Mesodermal cell (in vitro differentiated cells): ENCODE data around the gene SCN7A.

ENCODE experiments used
- H3K27ac ChIP-seq: 2 replicates; pipeline ENCODE4 v1.7.0; 2013; ENCODE audit warnings: mild to moderate bottlenecking, low read depth, low read length, moderate library complexity; ENCODE audit not compliant: severe bottlenecking
- H3K36me3 ChIP-seq: 2 replicates; pipeline ENCODE4 v1.7.1; 2013; ENCODE audit warnings: mild to moderate bottlenecking, low read length, moderate library complexity; ENCODE audit not compliant: control insufficient read depth, insufficient read depth
- H3K4me1 ChIP-seq: one replicate; pipeline ENCODE4 v1.7.1; 2013; ENCODE audit warnings: mild to moderate bottlenecking, low read length; ENCODE audit not compliant: insufficient read depth, control insufficient read depth, poor library complexity, severe bottlenecking
- H3K4me3 ChIP-seq: 2 replicates; pipeline ENCODE4 v1.7.0; 2013; ENCODE audit warnings: low read length, control low read depth, mild to moderate bottlenecking; ENCODE audit not compliant: insufficient read depth, poor library complexity, severe bottlenecking; ENCODE audit errors: extremely low read depth
- H3K9me3 ChIP-seq: 2 replicates; pipeline ENCODE4 v1.7.1; 2013; ENCODE audit warnings: mild to moderate bottlenecking, low read length, moderate library complexity; ENCODE audit not compliant: control insufficient read depth
- WGBS, 2 experiments: methylation state at CpG; one replicate each; pipeline ENCODE4 v1.1.5; 2013; ENCODE audit warnings: missing lambda C conversion rate in 2 of 2; ENCODE audit not compliant: insufficient coverage in 2 of 2; 5-methylcytosine and 5-hydroxymethylcytosine counted together

Gene SCN7A

DNA sequence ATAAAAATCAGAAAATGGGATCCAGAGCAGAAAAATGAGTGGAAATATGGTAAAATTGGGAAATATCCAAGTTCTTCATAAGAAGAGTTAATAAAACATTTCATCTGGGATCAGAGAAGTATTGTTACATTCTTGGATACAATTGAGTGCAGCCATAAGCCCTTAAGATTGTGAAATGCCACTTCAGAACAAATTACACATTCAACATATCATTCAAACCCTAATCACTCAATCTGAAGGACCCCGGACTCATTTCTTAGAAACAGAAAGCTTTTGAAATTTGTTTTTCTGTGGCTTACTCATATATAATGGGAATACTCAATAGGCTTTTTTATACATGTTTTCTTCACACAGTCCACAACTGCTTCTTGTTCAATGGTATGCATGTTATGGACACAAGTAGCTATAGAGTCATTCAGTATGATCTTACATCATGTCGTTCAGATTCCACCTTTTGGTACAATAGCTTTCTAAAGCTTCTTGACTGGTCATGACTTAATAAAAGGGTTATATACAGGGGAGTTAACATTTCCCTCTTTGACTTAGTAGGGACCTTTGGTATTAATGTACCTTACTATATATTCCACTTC is 39.9 kb downstream of the SCN7A start:
- no peaks in the 10 kb centered on the region for H3K36me3 ChIP-seq
- no peak overlapping the region for H3K4me3 ChIP-seq
- H3K27ac ChIP-seq = no peak overlapping the region
- H3K9me3 ChIP-seq = no peaks in the 10 kb centered on the region
- WGBS, 2 experiments = no CpG with 5 or more reads among the region's 2 CpGs
- no peaks in the 10 kb centered on the region for H3K4me1 ChIP-seq

DNA sequence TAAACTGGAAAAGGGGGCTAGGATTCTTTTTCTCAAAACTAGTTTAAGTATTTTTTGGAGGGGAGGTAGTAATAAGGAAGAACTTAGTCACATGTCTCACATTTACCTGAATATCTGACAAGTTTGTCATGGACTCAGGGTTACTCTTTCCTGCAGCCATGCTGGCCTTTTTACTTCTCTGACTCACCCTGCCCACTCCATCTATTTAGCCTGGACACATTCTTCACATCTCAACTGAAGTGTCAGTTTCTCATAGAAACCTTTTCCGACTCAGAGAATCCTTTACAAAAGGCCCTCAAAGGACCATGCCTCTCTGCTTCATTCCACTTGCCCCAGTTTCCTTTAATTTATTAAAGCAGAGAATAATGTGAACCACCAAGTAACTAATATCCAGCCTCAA is 42.6 kb downstream of the SCN7A start:
- no peaks in the 10 kb centered on the region for H3K36me3 ChIP-seq
- WGBS, 2 experiments = 60% methylated on average over 1 of the region's 1 CpG; no CpG with 5 or more reads in 1 of the 2 experiments

DNA sequence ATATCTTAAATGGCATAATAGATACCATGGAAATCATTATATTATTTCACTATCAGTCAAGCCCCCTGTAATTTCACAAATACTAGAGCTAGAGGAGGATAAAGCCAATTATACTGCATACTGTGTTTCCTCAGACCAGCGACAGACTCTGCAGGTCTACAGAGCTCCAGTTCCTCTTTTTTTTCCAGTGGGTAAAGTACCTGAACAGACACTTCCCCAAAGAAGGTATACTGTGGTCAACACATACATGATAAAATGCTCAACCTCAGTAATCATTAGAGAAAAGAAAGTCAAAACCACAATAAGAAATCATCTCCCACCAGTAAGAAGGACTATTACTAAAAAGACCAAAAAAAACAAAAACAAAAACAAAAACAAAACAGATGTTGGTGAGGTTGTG is 44.6 kb downstream of the SCN7A start:
- H3K36me3 ChIP-seq = no peaks in the 10 kb centered on the region
- no peak overlapping the region for H3K4me3 ChIP-seq
- H3K4me1 ChIP-seq = no peaks in the 10 kb centered on the region
- 83 to 86% methylated on average over 1 of the region's 1 CpG for WGBS, 2 experiments
- no peak overlapping the region for H3K27ac ChIP-seq
- no peaks in the 10 kb centered on the region for H3K9me3 ChIP-seq

More for the DNA sequence above, 42.6 kb downstream of the SCN7A start:
- H3K4me1 ChIP-seq = no peaks in the 10 kb centered on the region
- H3K27ac ChIP-seq = no peak overlapping the region
- no peak overlapping the region for H3K4me3 ChIP-seq
- no peaks in the 10 kb centered on the region for H3K9me3 ChIP-seq

DNA sequence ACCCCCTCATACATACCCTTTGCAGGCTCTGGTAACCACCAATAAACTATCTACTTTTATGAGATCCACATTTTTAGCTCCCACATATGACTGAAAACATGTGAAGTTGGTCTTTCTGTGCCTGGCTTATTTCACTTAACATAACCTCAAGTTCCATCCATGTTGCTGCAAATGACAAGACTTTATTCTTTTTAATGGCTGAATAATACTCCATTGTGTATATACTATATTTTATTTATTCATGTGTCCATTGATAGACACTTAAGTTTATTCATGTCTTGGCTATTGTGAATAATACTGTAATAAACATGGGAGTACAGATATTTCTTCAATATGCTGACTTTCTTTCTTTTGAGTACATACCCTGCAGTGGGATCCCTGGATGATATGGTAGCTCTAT is 45.9 kb downstream of the SCN7A start:
- H3K9me3 ChIP-seq = no peaks in the 10 kb centered on the region
- no peaks in the 10 kb centered on the region for H3K36me3 ChIP-seq
- no peak overlapping the region for H3K27ac ChIP-seq
- H3K4me1 ChIP-seq = no peaks in the 10 kb centered on the region
- H3K4me3 ChIP-seq = no peak overlapping the region

DNA sequence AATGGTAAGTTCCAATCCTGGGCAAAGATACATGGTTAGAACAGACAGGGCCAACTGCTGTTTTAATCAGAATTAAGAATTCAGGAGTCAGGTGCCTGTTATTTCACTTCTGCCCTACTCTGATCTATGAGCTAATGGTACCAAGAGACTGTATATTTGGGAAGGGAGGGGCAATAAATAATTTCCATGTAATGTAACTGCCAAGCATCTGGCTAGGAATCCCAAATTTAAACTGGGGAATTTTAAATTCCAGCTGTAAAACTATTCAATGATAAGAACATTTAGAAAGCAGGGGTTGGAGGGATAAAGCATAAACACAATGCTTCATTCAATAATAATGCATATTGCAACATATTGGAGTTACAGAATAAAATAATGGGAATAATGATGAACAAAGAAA is 49.7 kb downstream of the SCN7A start:
- no peaks in the 10 kb centered on the region for H3K36me3 ChIP-seq
- no peak overlapping the region for H3K4me3 ChIP-seq
- H3K4me1 ChIP-seq = no peaks in the 10 kb centered on the region
- H3K27ac ChIP-seq = no peak overlapping the region
- no peaks in the 10 kb centered on the region for H3K9me3 ChIP-seq

DNA sequence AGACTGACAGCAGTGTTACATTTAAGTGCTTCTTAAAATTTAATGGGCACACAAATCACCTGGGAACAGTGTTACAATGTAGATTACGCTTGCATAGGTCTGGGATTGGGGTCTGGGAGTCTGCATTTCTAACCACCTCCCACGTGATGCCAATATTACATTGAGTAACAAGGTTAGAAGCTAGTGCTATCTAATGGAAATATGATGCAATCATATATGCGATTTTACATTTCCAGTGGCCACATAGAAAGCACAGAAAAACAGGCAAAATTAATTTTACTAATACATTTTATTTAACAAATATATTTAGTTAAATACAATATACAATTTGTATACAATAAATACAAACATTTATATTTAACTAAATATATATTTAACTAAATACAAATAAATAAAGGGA is 53.7 kb downstream of the SCN7A start:
- no CpG with 5 or more reads among the region's 3 CpGs for WGBS, 2 experiments
- H3K27ac ChIP-seq = no peak overlapping the region
- no peaks in the 10 kb centered on the region for H3K9me3 ChIP-seq
- no peak overlapping the region for H3K4me3 ChIP-seq
- no peaks in the 10 kb centered on the region for H3K4me1 ChIP-seq
- H3K36me3 ChIP-seq = no peaks in the 10 kb centered on the region

DNA sequence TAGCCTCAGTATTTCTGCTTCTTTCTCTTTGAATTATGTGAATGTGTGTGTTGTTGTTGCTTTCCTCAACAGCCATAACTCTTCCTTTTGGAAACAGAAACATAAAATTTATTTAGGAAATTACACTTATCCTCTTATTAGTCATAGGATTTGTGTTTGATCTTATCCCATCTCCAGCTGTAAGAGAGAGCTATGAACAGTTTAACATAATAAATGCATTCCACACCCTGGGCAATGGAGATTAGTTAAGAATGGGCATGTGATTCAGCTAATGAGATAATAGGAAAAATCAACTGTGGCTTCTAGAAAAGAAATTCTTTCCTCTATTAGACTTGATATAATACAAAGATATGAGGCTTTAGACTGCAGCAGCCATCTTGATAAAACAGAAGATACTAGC is 55.0 kb downstream of the SCN7A start:
- no peaks in the 10 kb centered on the region for H3K9me3 ChIP-seq
- H3K4me1 ChIP-seq = no peaks in the 10 kb centered on the region
- no peaks in the 10 kb centered on the region for H3K36me3 ChIP-seq
- no peak overlapping the region for H3K4me3 ChIP-seq
- H3K27ac ChIP-seq = no peak overlapping the region

DNA sequence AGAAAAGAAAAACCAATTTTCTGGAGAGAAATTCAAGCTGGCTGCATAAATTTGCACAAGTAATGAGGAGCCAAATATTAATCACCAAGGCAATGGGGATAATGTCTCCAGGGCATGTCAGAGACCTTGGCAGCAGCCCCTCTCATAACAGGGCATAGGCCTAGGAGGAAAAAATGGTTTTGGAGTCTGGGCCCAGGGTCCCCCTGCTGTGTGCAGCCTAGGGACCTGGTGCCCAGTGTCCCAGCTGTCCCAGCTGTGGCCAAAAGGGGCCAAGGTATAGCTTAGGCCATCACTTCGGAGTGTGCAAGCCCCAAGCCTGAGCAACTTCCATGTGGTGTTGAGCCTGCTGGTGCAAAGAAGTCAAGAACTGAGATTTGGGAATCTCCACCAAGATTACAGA is 57.1 kb downstream of the SCN7A start:
- Histone ChIP-seq H3K27ac (no peak overlapping the region), H3K9me3 (no peaks in the 10 kb centered on the region), H3K36me3 (no peaks in the 10 kb centered on the region), H3K4me1 (no peaks in the 10 kb centered on the region), H3K4me3 (no peak overlapping the region)
- WGBS, 2 experiments = 71% methylated on average over 1 of the region's 1 CpG; no CpG with 5 or more reads in 1 of the 2 experiments

DNA sequence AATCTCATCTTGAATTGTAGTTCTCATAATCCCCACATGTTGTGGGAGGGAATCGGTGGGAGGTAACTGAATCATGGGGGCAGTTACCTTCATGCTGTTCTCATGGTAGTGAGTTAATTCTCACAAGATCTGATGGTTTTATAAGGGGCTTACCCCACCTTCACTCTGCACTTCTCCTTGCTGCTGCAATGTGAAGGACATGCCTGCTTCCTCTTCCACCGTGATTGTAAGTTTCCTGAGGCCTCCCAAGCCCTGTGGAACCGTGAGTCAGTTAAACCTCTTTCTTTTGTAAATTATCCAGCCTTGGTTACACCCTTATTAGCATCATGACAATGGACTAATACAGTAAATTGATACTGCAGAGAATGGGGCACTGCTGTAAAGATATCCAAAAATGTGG is 57.9 kb downstream of the SCN7A start:
- 40 to 44% methylated on average over 1 to 2 of the region's 3 CpGs for WGBS, 2 experiments
- Histone ChIP-seq H3K4me3 (no peak overlapping the region), H3K4me1 (no peaks in the 10 kb centered on the region), H3K36me3 (no peaks in the 10 kb centered on the region), H3K9me3 (no peaks in the 10 kb centered on the region), H3K27ac (no peak overlapping the region)

DNA sequence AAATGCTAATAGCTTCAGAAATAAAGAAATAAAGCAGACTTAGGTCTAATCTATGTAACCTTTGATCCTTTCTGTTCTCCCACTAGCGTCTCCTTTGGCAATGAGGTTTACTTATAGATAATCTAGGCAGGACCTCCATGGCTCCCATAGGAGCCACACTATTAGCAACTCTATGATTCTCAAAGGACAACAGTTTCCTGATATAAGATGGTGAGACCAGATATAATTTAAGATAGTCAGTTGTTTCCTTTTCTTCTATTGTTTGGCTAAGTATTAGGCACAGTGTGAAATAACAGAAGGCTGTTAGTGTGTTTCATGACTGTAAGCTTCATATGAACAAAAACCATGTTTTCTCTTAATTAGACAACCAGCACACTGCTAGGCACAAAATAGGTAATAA is 59.6 kb downstream of the SCN7A start:
- WGBS, 2 experiments = no CpG with 5 or more reads among the region's 1 CpG

DNA sequence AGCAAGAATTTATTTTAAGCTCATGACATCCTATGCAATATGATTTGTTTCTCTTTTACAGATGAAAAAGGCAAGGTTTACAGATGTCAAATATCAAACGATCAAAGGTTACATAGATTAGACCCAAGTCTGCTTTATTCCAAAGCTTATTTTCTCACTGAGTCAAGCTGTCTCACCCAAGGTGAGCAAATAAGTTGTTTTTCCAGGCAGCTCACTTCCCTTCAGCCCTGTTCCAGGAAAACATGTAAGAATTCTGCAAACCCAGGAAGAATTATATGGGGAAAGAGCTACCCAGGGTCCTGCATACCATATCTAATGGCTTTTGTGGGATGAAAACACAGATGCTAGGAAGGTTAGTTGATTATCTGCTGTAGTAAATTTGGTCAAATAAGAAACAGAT is 60.6 kb downstream of the SCN7A start:
- H3K27ac ChIP-seq = no peak overlapping the region
- no peaks in the 10 kb centered on the region for H3K4me1 ChIP-seq
- no peak overlapping the region for H3K4me3 ChIP-seq
- no peaks in the 10 kb centered on the region for H3K36me3 ChIP-seq
- 71 to 100% methylated on average over 1 of the region's 1 CpG for WGBS, 2 experiments
- no peaks in the 10 kb centered on the region for H3K9me3 ChIP-seq

More for the DNA sequence above, 59.6 kb downstream of the SCN7A start:
- H3K4me3 ChIP-seq = no peak overlapping the region
- H3K9me3 ChIP-seq = no peaks in the 10 kb centered on the region
- H3K4me1 ChIP-seq = no peaks in the 10 kb centered on the region
- H3K27ac ChIP-seq = no peak overlapping the region
- H3K36me3 ChIP-seq = no peaks in the 10 kb centered on the region
